Measurements from ENCODE around the gene GPR101.
"Not testable (repeated sequence)": the region's sequence is repeated elsewhere in the genome, so short reads cannot be mapped to it uniquely, and the experiment has no call there.

Gene GPR101

DNA sequence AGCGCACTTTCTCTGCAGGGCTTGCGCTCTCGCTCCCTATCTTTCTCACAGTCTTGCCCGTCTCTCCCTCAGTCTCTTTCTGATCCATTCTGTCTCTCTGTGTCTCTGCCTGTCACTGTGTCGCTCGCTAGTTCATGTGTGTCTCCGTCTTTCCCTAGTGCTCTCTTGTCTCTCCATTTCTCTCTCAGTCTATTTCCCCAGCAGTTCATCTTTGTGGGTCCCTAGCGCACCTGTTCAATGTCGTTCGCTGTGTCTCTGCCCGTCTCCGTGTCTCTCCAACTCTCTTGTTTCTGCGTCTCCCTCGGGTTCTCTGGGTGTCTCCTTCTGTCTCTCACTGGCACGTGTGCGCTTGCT lies 1.5 kb downstream of the GPR101 start:
- no peak for TF ChIP-seq CTCF (IDR thresholded peaks at IDR 0.05)
- no peak overlapping the region for H3K27ac ChIP-seq
- no peaks in the 10 kb centered on the region for H3K9me3 ChIP-seq
- no peaks in the 10 kb centered on the region for H3K4me1 ChIP-seq (ENCODE audit: control insufficient read depth in 1 of 2, insufficient read depth in 1 of 2, low read depth in 1 of 2, low read length in 1 of 2)
- peaks cover 100% of the 10 kb centered on the region for H3K27me3 ChIP-seq
- H3K36me3 ChIP-seq, result no peaks in the 10 kb centered on the region
- no peak overlapping the region for H3K4me3 ChIP-seq (ENCODE audit: low read depth in 1 of 2, low read length in 1 of 2)

- no peaks in the 10 kb centered on the region for H3K36me3 ChIP-seq
- H3K4me1 ChIP-seq (ENCODE audit: control insufficient read depth in 1 of 2, insufficient read depth in 1 of 2, low read depth in 1 of 2, low read length in 1 of 2), result no peaks in the 10 kb centered on the region
- no peaks in the 10 kb centered on the region for H3K9me3 ChIP-seq
- no peak overlapping the region for H3K27ac ChIP-seq
- TF ChIP-seq CTCF (IDR thresholded peaks at IDR 0.05), result no peak
- peaks cover 100% of the 10 kb centered on the region for H3K27me3 ChIP-seq
- no peak overlapping the region for H3K4me3 ChIP-seq (ENCODE audit: low read depth in 1 of 2, low read length in 1 of 2)
Measured at GRCh38 chrX:137031517-137032340, 2.1 kb downstream of the GPR101 start.

GRCh38 chrX:137031039-137031438 lies 2.8 kb downstream of the GPR101 start:
- no peak overlapping the region for H3K4me3 ChIP-seq (ENCODE audit: low read depth in 1 of 2, low read length in 1 of 2)
- H3K27me3 ChIP-seq, result peaks cover 100% of the 10 kb centered on the region
- H3K9me3 ChIP-seq, result no peaks in the 10 kb centered on the region
- TF ChIP-seq CTCF (IDR thresholded peaks at IDR 0.05), result no peak
- H3K36me3 ChIP-seq, result no peaks in the 10 kb centered on the region
- no peak overlapping the region for H3K27ac ChIP-seq
- no peaks in the 10 kb centered on the region for H3K4me1 ChIP-seq (ENCODE audit: control insufficient read depth in 1 of 2, insufficient read depth in 1 of 2, low read depth in 1 of 2, low read length in 1 of 2)

- TF ChIP-seq CTCF (IDR thresholded peaks at IDR 0.05), result no peak
- Histone ChIP-seq H3K4me1 (ENCODE audit: control insufficient read depth in 1 of 2, insufficient read depth in 1 of 2, low read depth in 1 of 2, low read length in 1 of 2) (no peaks in the 10 kb centered on the region), H3K36me3 (no peaks in the 10 kb centered on the region), H3K27ac (no peak overlapping the region), H3K27me3 (peaks cover 93% of the 10 kb centered on the region), H3K4me3 (ENCODE audit: low read depth in 1 of 2, low read length in 1 of 2) (no peak overlapping the region), H3K9me3 (no peaks in the 10 kb centered on the region)
Measured at GRCh38 chrX:137028699-137029098, 5.1 kb downstream of the GPR101 start.

DNA sequence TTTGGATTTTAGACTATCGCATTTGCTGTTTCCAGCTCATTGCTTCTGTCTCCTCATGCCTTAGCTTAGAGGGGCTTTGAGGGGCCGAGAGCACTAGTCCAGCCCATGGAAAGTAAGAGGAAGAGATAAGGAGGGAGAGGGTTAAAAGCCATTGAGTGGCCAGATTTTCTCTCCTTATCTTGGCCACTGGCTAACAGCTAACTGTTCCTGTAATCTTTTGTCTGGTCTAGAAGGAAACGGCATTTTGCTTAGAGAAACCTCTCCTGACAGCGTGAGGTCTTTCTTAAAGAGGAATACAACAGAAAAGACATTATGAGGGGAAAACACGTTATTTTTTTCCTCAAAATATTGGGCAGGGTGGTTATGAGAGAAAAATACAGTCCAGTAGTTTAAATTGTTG lies 7.9 kb downstream of the GPR101 start:
- no peaks in the 10 kb centered on the region for H3K36me3 ChIP-seq
- no peaks in the 10 kb centered on the region for H3K9me3 ChIP-seq
- no peak overlapping the region for H3K4me3 ChIP-seq (ENCODE audit: low read depth in 1 of 2, low read length in 1 of 2)
- H3K4me1 ChIP-seq (ENCODE audit: control insufficient read depth in 1 of 2, insufficient read depth in 1 of 2, low read depth in 1 of 2, low read length in 1 of 2), result no peaks in the 10 kb centered on the region
- peaks cover 65% of the 10 kb centered on the region for H3K27me3 ChIP-seq
- no peak for TF ChIP-seq CTCF (IDR thresholded peaks at IDR 0.05)
- no peak overlapping the region for H3K27ac ChIP-seq

- not testable (repeated sequence) for H3K27me3 ChIP-seq; H3K27ac ChIP-seq; H3K9me3 ChIP-seq; H3K36me3 ChIP-seq; H3K4me3 ChIP-seq (ENCODE audit: low read depth in 1 of 2, low read length in 1 of 2); H3K4me1 ChIP-seq (ENCODE audit: control insufficient read depth in 1 of 2, insufficient read depth in 1 of 2, low read depth in 1 of 2, low read length in 1 of 2)
Measured at GRCh38 chrX:137000236-137000635, 33.6 kb downstream of the GPR101 start.
